Activated CD8-positive, alpha-beta memory T cell treated with anti-CD3 and anti-CD28 coated beads for 24 hours (primary cell): ENCODE data around the gene DNAJC8.

Experiments used
- DNase-seq: peaks from one replicate; pipeline ENCODE4 v3.0.0-alpha.2; 2020

The DNAJC8 gene

DNA sequence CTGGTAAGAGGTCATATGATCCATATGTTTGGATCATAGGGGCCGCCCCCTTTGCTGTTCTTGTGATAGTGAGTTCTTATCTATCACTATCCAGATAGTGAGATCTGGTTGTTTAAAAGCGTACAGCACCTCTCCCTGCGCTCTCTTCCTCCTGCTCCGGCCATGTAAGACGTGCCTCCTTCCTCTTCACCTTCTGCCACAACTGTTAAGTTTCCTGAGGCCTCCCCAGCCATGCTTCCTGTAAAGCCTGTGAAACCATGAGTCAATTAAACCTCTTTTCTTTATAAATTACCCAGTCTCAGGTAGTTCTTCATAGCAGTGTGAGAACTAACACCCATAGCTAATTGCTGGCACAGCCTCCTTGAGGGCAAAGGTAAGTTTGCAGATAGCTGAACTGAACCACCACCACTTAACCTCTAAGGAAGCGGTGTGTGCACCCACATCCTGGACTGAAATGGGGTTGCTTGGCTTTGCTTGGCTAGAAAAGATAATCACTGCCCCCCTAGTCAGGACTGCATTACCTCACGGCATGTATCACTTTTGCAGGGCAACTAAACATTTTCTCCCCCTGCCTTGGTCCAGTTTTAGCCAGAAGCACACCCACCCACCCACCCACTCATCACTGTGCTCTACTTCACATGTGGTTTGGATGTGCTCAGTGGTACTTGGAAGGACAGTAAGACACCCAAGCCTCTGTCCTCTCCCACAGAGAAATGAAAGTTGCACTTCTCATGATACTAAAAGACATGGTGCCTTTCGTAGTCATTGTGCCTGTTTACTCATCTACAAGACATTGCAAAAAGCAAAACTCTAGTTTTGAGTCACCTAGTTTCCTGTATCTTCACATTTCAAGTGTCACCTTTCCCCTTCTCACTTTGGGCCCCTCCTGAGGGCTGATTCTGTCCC is 33.2 kb downstream of the DNAJC8 start:
- peak; percentile 84 for DNase-seq

- DNase-seq, result peak; percentile 54
Measured at GRCh38 chr1:28197682-28198415, 35.0 kb downstream of the DNAJC8 start.

GRCh38 chr1:28196330-28196729 is 36.5 kb downstream of the DNAJC8 start:
- DNase-seq, result no peak

- DNase-seq, result peak; percentile 51
Measured at GRCh38 chr1:28195780-28196179, 37.0 kb downstream of the DNAJC8 start.

DNA sequence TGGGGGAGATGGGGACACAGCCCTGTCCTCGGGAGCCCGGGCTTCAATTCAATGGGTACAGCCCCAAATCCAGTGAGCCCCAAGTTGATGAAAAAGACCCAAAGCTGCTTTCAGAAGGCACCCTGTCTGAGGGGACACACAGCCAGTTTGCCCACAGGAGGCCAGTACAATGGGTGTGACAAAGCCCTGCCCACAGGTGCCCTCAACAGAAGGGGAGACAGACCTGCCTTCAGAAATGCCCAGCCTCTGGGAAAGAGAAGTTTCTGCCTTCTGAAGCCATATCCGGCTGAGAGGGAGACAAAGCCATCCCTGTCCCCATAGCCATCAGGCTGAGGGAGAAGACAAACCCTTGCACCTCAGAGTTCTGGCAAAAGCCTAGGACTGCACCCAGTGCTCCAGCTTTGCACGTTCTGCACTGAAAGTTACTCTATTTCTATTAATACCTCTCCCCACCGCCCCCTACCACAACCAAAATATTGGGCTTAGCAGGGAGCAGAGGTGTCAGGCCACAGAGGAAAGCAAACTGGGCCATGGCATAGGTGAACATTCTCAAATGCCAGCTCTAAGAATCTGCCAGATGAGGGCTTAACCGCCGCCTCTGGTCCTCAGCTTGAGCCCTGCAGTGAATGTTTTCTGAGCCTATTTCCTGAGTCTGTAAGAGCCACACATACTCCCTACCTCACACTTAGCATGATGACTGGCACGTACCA is 38.3 kb downstream of the DNAJC8 start:
- DNase-seq, result no peak

DNA sequence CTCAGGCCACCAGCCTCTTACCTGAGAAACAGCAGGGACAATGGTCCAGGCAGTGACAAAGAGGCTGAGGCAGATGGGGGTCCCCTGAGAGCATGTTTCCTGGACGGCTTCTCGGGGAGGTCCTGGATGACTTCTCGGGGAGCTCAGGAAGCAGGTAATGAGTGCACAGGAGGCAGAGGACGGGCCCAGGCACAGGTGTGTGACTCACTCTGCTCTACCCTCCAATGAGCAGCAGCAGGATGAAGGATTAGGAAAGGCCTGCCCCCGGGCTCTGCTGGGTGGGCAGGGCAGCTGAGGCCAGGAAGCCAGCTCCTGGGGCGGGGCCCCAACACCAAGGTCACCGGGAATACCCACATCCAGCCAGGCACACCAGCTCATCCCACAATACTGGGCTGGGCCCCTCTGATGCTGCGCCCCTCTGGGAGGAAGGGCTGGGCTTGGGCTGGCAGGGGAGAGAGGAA is 39.1 kb downstream of the DNAJC8 start:
- no peak for DNase-seq

DNA sequence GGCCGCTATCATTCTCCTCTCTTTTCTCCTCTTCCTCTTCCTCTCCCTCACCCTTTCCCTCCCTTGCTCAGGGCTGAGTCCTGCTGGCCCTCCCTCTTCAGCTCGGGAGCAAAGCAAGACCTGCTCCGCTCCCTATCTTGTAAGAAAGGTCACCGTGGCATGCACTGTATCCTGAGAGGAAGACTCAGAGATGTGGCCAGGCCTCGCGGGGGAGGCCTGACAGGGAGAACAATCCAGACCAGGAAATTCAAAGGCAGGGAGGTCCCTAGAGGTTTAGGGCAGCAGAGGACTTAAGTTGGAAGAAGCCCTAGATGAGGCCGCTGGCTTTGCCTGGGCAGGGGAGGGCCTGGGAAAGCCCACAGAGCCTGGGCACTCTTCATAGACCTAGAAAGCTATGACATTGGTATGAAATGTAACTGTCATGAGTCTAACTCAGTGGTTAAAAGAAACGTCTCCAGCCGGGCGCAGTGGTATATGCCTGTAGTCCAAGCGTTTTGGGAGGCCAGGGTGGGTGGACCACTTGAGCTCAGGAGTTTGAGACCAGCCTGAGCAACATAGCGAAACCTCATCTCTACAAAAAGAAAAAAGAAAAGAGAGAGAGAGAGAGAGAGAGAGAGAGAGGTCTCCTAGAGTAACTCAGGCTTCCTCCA is 41.7 kb downstream of the DNAJC8 start:
- no peak for DNase-seq

DNA sequence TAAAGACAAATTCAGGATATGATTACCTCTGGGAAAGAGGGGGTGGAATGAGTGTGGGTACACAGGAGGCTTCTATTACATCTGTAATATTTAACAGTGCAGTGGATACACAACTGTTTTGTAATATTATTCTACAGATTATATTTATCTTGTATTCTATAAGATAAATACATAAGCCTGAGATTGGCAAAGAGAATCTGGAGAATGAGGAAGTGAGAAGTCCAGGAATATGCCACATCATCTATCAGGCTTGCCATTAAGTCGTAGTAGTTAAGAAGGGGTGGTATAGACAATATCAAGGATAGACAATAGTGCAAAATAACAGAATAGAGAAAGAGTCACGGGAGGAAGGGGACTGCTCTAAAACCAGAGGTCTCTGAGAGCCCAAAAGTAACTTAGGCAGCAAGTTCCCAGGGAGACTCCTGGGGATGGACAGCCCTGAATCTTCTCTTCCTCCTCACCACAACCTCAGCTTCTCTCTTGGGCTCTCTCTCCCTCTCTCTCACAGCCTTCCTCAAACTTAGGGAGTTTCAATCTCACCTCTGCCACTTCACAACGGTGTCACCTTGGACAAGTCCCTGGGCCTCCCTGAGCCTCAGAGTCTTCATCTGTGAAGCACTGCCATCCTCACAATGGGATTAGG is 42.4 kb downstream of the DNAJC8 start:
- no peak for DNase-seq

GRCh38 chr1:28185071-28185470 is 47.8 kb downstream of the DNAJC8 start:
- no peak for DNase-seq

DNA sequence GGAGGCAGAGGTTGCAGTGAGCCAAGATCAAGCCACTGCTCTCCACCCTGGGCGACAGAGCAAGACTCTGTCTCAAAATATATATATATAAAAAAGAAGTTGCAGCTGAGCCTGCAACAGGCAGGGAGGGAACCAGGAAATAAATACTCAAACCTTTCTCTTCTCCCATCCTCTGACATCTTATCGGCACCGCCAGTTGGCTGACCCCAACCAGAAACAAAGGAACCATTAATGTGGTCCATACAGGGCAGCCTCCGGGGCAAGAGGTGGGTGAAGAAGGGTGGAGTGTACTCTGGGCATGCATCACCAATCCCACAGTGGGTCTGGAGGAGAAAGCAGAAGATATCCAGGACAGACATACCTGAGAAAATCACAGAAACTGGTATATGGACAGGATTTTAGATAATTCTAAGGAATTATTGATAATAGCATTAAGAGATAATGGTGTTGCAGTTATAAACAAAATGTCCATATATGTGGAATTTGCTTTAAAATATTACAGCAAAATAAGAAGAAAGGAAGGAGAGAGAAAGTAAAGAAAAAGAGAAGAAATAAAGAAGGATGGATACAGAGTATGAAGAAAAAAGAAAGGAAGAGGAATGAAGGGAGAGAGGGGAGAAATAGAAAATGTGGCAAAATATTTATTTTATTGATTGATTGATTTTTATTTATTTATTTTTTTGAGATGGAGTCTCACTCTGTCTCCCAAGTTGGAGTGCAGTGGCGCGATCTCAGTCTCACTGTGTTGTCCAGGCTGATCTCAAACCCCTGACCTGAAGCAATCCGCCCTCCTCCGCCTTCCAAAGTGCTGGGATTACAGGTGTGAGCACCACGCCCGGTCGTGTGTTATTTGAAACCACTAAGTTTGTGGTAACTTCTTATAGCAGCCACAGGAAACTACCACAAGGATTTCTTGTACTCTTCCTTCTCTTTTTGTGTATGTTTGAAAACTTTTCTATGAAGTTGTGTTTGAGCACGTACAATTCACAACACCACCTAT is 52.2 kb downstream of the DNAJC8 start:
- no peak for DNase-seq

DNA sequence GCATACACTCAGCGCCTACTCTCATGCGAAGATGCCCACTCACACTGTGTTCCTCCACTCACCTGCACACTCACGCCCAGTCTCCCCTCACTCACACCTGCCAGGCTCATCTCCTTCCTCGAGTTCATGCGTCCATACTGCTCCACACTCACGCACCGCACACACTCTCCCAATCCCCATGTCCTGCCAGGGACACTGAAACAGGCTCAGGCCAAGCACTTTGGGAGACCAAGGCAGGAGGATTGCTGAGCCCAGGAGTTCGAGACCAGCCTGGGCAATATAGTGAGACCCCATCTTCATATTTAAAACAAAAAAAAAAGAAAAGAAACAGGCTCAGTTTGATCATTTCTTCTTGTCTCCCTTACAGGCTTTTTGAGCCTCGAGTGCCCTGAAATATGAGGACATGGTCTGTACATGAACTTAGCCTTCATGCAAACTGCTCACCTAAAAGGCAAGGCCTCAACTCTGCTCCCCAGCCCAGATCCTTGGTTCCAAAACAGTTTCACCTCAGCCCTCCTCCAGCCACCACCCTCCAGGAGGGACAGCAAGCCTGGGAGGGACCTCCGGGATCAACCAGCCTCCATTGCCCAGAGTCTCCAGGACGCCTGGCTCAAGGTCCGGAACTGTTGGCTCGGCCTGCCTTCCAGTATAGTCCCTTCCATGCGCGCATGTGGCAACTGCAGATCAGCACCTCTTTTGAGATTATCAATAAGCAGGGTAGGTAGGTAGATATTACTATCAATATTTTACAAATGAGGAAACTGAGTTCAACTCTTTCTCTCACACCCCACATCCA is 53.9 kb downstream of the DNAJC8 start:
- DNase-seq, result no peak

DNA sequence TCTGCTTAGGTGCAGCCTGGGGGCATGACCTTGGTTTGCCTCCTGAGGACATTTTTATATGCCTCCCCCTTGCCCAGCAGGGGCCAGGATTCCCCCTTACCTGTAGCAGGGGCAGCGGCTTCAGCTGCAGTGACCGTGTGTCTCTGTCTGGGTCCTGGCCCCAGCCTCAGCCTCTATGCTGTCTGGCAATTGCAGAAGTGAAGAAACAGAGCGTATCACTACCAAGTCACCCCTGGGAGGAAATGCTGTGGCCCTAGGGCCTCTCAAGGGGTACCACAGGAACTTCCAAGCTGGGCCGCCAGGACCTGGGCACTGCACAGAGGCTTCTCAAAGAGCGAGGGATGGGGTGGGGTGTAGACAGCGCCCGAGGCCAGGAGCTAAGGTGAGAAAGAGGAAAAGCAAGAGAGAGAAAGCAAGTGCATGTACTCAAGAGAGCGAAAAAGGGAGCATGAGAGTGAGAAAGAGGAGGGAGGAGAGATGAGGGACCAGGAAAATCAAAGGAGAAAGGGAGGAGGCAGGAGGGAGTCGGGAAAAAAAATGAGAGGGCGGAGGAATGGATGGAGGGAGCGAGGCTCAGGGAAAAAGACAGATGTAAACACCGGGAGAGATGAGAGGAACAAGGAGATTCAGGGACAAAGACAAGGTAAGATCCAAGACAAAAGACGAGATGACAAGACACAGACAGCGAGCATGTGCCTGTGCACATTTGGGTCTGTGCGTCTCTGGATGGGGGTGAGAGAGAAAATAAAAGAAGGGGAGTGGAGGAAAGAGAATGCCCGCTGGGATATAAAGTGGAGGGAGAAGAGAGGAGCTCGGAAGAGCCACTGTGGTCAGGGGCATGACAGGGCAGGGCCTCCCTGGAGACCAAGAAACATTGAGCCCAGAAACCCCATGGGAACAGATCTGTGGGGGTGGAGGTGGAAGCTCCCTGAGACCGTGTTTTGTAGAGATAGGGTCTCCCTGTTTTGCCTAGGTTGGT is 56.0 kb downstream of the DNAJC8 start, which contains the start of gene PTAFR:
Gene PTAFR, minus strand, starts transcription at position 199 of the 979 bp plus-strand sequence. CDS start 25,669 bp downstream, outside the sequence.
- DNase-seq, result no peak

DNA sequence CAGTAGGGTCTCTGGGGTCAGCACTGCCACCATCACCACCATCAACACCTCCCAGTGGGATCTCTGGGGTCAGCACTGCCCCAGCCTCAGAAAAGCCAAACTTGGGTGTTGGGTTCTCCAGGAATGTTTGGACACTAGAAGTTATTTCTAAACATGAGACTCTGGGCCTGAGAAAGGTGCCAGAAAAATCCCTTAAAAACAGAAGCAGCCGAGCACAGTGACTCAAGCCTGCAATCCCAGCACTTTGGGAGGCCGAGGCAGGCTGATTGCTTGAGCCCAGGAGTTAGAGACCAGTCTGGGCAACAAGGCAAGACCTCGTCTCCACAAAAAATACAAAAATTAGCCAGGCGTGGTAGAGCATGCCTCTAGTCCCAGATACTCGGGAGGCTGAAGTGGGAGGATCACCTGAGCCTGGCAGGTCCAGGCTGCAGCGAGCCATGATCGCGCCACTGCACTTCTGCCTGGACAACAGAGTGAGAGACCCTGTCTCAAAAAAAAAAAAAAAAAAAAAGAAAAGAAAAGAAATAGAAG is 56.8 kb downstream of the DNAJC8 start:
- no peak for DNase-seq

DNA sequence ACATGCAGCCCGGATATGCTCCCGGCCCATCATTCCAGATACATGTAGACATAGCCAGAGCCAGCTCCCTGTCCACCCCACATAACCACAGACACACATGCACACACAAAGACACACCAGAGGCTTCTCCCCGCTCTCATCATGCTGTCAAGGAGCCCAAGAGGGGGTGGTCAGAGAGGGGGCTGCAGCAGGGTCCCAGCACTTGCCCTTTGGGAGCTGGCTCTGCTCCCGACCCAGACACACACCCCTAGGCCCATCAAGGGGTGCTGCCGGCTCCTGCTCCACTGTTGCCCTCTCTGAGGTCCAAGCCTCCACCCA is 58.9 kb downstream of the DNAJC8 start:
- DNase-seq, result no peak

DNA sequence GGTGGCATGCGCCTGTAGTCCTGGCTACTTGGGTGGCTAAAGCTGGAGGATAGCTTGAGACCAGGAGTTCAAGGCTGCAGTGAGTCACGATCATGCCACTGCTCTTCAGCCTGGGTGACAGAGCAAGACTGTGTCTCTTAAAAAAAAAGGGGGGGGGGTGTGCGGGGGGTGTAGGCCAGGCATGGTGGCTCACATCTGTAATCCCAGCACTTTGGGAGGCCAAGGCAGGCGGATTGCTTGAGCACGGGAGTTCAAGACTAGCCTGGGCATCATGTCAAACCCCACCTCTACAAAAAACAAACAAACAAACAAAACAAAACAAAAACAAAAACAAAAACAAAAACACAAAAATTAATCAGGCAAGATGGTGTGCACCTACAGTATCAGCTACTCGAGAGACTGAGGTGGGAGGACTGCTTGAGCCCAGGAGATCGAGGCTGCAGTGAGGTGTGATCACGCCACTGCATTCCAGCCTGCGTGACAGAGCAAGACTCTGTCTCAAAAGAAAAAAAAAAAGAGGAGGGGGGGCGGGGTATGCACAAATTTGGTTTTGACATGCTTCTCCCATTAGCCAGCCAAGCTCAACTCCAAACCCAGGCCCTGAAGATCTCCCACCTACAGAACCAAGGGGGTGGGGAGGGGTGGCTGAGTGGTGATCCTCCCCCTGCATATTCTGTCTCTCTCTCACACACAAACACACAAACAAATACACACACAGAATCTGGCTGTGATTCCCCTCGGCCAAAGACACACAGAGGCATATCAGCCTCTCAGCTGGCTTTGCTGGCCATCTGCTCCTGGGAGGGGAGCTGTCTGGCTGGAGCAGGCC is 59.5 kb downstream of the DNAJC8 start:
- DNase-seq, result no peak

DNA sequence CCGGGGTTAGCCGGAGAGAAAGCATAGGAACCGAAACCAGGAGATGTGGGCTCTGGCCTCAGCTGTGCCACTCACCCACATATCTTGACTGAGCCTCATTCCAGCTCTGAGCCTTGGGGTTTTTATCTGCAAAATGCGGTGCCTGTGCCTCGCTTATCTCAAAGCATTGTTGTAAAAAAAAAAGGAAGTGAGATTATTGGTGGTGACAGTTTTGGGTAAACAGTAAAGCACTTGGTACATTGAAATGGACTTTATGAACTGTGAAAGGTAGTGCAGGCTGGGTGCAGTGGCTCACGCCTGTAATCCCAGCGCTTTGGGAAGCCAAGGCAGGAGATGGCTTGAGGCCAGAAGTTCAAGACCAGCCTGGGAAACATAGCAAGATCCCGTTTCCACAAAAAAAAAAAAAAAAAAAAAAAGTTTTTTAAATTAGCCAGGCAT is 60.1 kb downstream of the DNAJC8 start:
- DNase-seq, result no peak

- DNase-seq, result no peak
Measured at GRCh38 chr1:28171246-28171645, 61.6 kb downstream of the DNAJC8 start.
